ENCODE measurements around the gene MYL6. TPM values are rescaled to one million over a fixed set of nuclear protein-coding genes. Genes with fewer than 3 reads are reported as not detected.

The MYL6 gene
- total RNA-seq, 1 donor from 2014 or later: 511 TPM

Other genes starting within 250 kb of the MYL6 start
- gene PYM1, start 230.5 kb upstream of the MYL6 start, total RNA-seq: 22.4 TPM
- 7.7 TPM for gene DGKA, start 227.2 kb upstream of the MYL6 start, total RNA-seq
- not detected for gene PMEL, start 192.3 kb upstream of the MYL6 start, total RNA-seq
- gene CDK2, start 191.5 kb upstream of the MYL6 start, total RNA-seq: 5.3 TPM
- 33.0 TPM for gene RAB5B, start 184.3 kb upstream of the MYL6 start, total RNA-seq
- 8.2 TPM for gene SUOX, start 161.1 kb upstream of the MYL6 start, total RNA-seq
- gene IKZF4, start 137.3 kb upstream of the MYL6 start, total RNA-seq: 1.6 TPM
- gene RPS26, start 116.4 kb upstream of the MYL6 start, total RNA-seq: 15.5 TPM
- gene ERBB3, start 78.2 kb upstream of the MYL6 start, total RNA-seq: 2.0 TPM
- gene PA2G4, start 53.8 kb upstream of the MYL6 start, total RNA-seq: 74.6 TPM
- 1,399 TPM for gene RPL41, start 41.7 kb upstream of the MYL6 start, total RNA-seq
- gene ZC3H10, start 40.1 kb upstream of the MYL6 start, total RNA-seq: 8.2 TPM
- gene ESYT1, start 30.1 kb upstream of the MYL6 start, total RNA-seq: 26.5 TPM
- 123 TPM for gene MYL6B, start 5.8 kb upstream of the MYL6 start, total RNA-seq
- gene SMARCC2, start 31.1 kb downstream of the MYL6 start, total RNA-seq: 93.3 TPM
- 53.0 TPM for gene RNF41, start 63.6 kb downstream of the MYL6 start, total RNA-seq
- gene NABP2, start 66.0 kb downstream of the MYL6 start, total RNA-seq: 26.9 TPM
- not detected for gene SLC39A5, start 71.7 kb downstream of the MYL6 start, total RNA-seq
- gene ANKRD52, start 100.0 kb downstream of the MYL6 start, total RNA-seq: 10.2 TPM
- 12.2 TPM for gene COQ10A, start 108.6 kb downstream of the MYL6 start, total RNA-seq
- 83.6 TPM for gene CS, start 142.0 kb downstream of the MYL6 start, total RNA-seq
- 42.8 TPM for gene CNPY2, start 157.6 kb downstream of the MYL6 start, total RNA-seq
- 24.5 TPM for gene PAN2, start 175.6 kb downstream of the MYL6 start, total RNA-seq
- not detected for gene IL23A, start 180.5 kb downstream of the MYL6 start, total RNA-seq
- gene STAT2, start 201.7 kb downstream of the MYL6 start, total RNA-seq: 75.0 TPM
- gene APOF, start 204.5 kb downstream of the MYL6 start, total RNA-seq: not detected

Data from frontal cortex (tissue), 1 donor.